VCaP (cell line): Measurements from ENCODE around the gene NTRK1.

Source experiments
- H3K27ac ChIP-seq: fragments of 450-650 bp; 2 replicates; pipeline ENCODE4 v1.5.1; 2017
- CTCF ChIP-seq: fragments of 450-650 bp; conservative IDR thresholded peaks from 2 replicates; pipeline ENCODE4 v1.5.1; 2017; ENCODE audit warnings: mild to moderate bottlenecking, moderate library complexity

Gene NTRK1

GRCh38 chr1:156845055-156845952 lies 15.4 kb upstream of the NTRK1 start:
- H3K27ac ChIP-seq = no peak overlapping the region
- TF ChIP-seq CTCF = no peak

GRCh38 chr1:156845953-156846545 lies 14.6 kb upstream of the NTRK1 start:
- no peak for TF ChIP-seq CTCF
- H3K27ac ChIP-seq = no peak overlapping the region

GRCh38 chr1:156846643-156847042 lies 14.0 kb upstream of the NTRK1 start:
- H3K27ac ChIP-seq = no peak overlapping the region
- no peak for TF ChIP-seq CTCF

GRCh38 chr1:156847591-156848460 lies 12.8 kb upstream of the NTRK1 start:
- no peak overlapping the region for H3K27ac ChIP-seq
- no peak for TF ChIP-seq CTCF

- no peak for TF ChIP-seq CTCF
- no peak overlapping the region for H3K27ac ChIP-seq
These were observed 12.1 kb upstream of the NTRK1 start for GRCh38 chr1:156848461-156849150.

- no peak for TF ChIP-seq CTCF
These were observed 11.5 kb upstream of the NTRK1 start for GRCh38 chr1:156849151-156849496.

More at GRCh38 chr1:156849151-156849496, 11.5 kb upstream of the NTRK1 start:
- no peak overlapping the region for H3K27ac ChIP-seq
